Astrocyte (in vitro differentiated cells and primary cell): ENCODE data around the gene RNASE1. TPM values are rescaled to one million over a fixed set of nuclear protein-coding genes. Genes with fewer than 3 reads are reported as not detected.
A peak's percentile ranks its signal among the peaks of the same experiment; 100 is the strongest.
"Not testable (repeated sequence)": the region's sequence is repeated elsewhere in the genome, so short reads cannot be mapped to it uniquely, and the experiment has no call there.

Experiments used
- DNase-seq: peaks from one replicate; pipeline ENCODE4 v3.0.0-alpha.2; 2010; ENCODE audit warnings: low read depth
- FAIRE-seq: peaks from 2 replicates; lab custom pipeline; 2011; peaks lifted over from hg19 to GRCh38; lab: Jason Lieb, UNC
- H2AFZ ChIP-seq: 2 replicates; pipeline ENCODE4 v1.6.0; 2012; ENCODE audit warnings: low read depth, low read length, inconsistent platforms
- H3K27ac ChIP-seq: 2 replicates; pipeline ENCODE4 v1.5.1; 2011; ENCODE audit warnings: low read depth, low read length, inconsistent platforms
- H3K27me3 ChIP-seq: 2 replicates; pipeline ENCODE4 v1.6.0; 2011; ENCODE audit warnings: low read length, inconsistent platforms; ENCODE audit not compliant: insufficient read depth
- H3K36me3 ChIP-seq: 2 replicates; pipeline ENCODE4 v1.5.1; 2011; ENCODE audit warnings: low read length, inconsistent platforms; ENCODE audit not compliant: insufficient read depth
- H3K4me1 ChIP-seq: 2 replicates; pipeline ENCODE4 v1.5.1; 2011; ENCODE audit warnings: low read length, inconsistent platforms; ENCODE audit not compliant: insufficient read depth
- H3K4me2 ChIP-seq: 2 replicates; pipeline ENCODE4 v1.6.0; 2012; ENCODE audit warnings: low read length, inconsistent platforms
- H3K4me3 ChIP-seq: 2 replicates; pipeline ENCODE4 v1.5.1; 2011; ENCODE audit warnings: low read depth, mild to moderate bottlenecking, low read length, inconsistent platforms; ENCODE audit not compliant: insufficient read depth
- H3K79me2 ChIP-seq: 2 replicates; pipeline ENCODE4 v1.6.0; 2012; ENCODE audit warnings: mild to moderate bottlenecking, low read length, inconsistent platforms; ENCODE audit not compliant: insufficient read depth
- H3K9ac ChIP-seq: 2 replicates; pipeline ENCODE4 v1.6.0; 2012; ENCODE audit warnings: mild to moderate bottlenecking, low read length, inconsistent platforms
- H3K9me3 ChIP-seq: 2 replicates; pipeline ENCODE4 v1.5.1; 2012; ENCODE audit warnings: low read depth, mild to moderate bottlenecking, low read length, inconsistent platforms; ENCODE audit not compliant: insufficient read depth
- H4K20me1 ChIP-seq: 2 replicates; pipeline ENCODE4 v1.6.0; 2012; ENCODE audit warnings: low read length, inconsistent platforms; ENCODE audit not compliant: insufficient read depth
- H3K27ac Mint-ChIP-seq: one replicate; pipeline ENCODE4 v1.8.0; 2021; ENCODE audit warnings: mild to moderate bottlenecking, mixed read lengths; ENCODE audit not compliant: unreplicated experiment
- H3K27me3 Mint-ChIP-seq: one replicate; pipeline ENCODE4 v1.8.0; 2021; ENCODE audit warnings: low read depth, mixed read lengths; ENCODE audit not compliant: unreplicated experiment
- H3K36me3 Mint-ChIP-seq: one replicate; pipeline ENCODE4 v1.8.0; 2021; ENCODE audit warnings: low read depth, mixed read lengths; ENCODE audit not compliant: unreplicated experiment
- H3K4me1 Mint-ChIP-seq: one replicate; pipeline ENCODE4 v1.8.0; 2021; ENCODE audit warnings: low read depth, mixed read lengths; ENCODE audit not compliant: unreplicated experiment
- H3K4me3 Mint-ChIP-seq: one replicate; pipeline ENCODE4 v1.8.0; 2021; ENCODE audit warnings: mild to moderate bottlenecking, moderate library complexity, mixed read lengths; ENCODE audit not compliant: unreplicated experiment
- H3K9me3 Mint-ChIP-seq: one replicate; pipeline ENCODE4 v1.8.0; 2021; ENCODE audit warnings: mild to moderate bottlenecking, mixed read lengths; ENCODE audit not compliant: unreplicated experiment
- EZH2 ChIP-seq: IDR thresholded peaks from 2 replicates; pipeline ENCODE4 v1.6.1; 2012; ENCODE audit warnings: mild to moderate bottlenecking, low read length, inconsistent platforms; ENCODE audit not compliant: insufficient read depth
- total RNA-seq: library from RNA; stranded (reverse); gene quantifications from 2 replicates; pipeline ENCODE4 v1.2.1, GENCODE V29; 2021
- TF ChIP-seq, protein P1 (sequence below): IDR thresholded peaks from 2 replicates; pipeline ENCODE4 v1.5.1; 2011; ENCODE audit warnings: low read depth, mild to moderate bottlenecking, inconsistent platforms, low read length, moderate library complexity; ENCODE audit not compliant: insufficient read depth

Gene RNASE1
- total RNA-seq, 1 donor from 2014 or later: 4.7 TPM

DNA sequence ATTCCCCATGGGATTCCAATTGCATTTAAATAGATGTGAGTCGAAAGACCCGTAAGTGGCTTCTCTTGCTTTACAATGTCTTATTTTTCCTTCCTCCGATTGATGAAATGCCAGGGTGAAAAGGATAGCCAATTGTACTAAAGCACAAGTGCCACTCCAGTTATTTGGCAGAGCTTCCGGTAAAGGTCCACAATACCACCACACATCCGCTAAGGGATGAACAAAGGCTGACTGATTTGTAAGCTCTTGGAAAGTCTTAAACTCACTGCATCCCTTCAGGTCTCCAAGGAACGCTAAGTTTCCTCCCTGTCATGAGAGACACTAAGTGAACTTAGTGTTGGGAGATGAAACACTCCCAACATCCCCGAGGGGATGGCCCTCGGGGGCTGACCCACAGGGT lies 21.2 kb upstream of the RNASE1 start:
- H3K36me3 ChIP-seq: no peaks in the 10 kb centered on the region
- FAIRE-seq (no peak), DNase-seq (no peak)
- Mint-ChIP-seq H3K4me3 (no peak overlapping the region), H3K27ac (no peak overlapping the region), H3K36me3 (no peaks in the 10 kb centered on the region), H3K4me1 (peaks cover 34% of the 10 kb centered on the region), H3K9me3 (peaks cover 12% of the 10 kb centered on the region), H3K27me3 (no peaks in the 10 kb centered on the region)
- H3K4me2 ChIP-seq: no peak overlapping the region
- H3K27ac ChIP-seq: no peak overlapping the region
- no peaks in the 10 kb centered on the region for H3K27me3 ChIP-seq
- no peaks in the 10 kb centered on the region for H3K9me3 ChIP-seq
- no peak overlapping the region for H3K4me3 ChIP-seq
- no peaks in the 10 kb centered on the region for H3K4me1 ChIP-seq
- no peak for TF ChIP-seq EZH2
- TF ChIP-seq, protein P1, sequence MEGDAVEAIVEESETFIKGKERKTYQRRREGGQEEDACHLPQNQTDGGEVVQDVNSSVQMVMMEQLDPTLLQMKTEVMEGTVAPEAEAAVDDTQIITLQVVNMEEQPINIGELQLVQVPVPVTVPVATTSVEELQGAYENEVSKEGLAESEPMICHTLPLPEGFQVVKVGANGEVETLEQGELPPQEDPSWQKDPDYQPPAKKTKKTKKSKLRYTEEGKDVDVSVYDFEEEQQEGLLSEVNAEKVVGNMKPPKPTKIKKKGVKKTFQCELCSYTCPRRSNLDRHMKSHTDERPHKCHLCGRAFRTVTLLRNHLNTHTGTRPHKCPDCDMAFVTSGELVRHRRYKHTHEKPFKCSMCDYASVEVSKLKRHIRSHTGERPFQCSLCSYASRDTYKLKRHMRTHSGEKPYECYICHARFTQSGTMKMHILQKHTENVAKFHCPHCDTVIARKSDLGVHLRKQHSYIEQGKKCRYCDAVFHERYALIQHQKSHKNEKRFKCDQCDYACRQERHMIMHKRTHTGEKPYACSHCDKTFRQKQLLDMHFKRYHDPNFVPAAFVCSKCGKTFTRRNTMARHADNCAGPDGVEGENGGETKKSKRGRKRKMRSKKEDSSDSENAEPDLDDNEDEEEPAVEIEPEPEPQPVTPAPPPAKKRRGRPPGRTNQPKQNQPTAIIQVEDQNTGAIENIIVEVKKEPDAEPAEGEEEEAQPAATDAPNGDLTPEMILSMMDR: no peak
- H3K79me2 ChIP-seq: no peaks in the 10 kb centered on the region
- H4K20me1 ChIP-seq: no peaks in the 10 kb centered on the region
- H3K9ac ChIP-seq: no peak overlapping the region
- H2AFZ ChIP-seq: no peak overlapping the region

GRCh38 chr14:20821521-20822108 lies 19.0 kb upstream of the RNASE1 start:
- H3K27ac ChIP-seq, H3K4me3 ChIP-seq, H3K27me3 Mint-ChIP-seq, H3K4me1 ChIP-seq, H3K9me3 Mint-ChIP-seq, DNase-seq, H3K9ac ChIP-seq, H3K36me3 ChIP-seq, H3K9me3 ChIP-seq, H3K79me2 ChIP-seq, H3K27me3 ChIP-seq, FAIRE-seq, H4K20me1 ChIP-seq, H3K36me3 Mint-ChIP-seq, H3K4me2 ChIP-seq, H2AFZ ChIP-seq: not testable (repeated sequence)
- Mint-ChIP-seq H3K27ac (peak overlapping the region; percentile 92), H3K4me1 (peaks cover 29% of the 10 kb centered on the region), H3K4me3 (peak overlapping the region; percentile 17)

- Histone ChIP-seq H3K27ac (no peak overlapping the region), H3K4me2 (no peak overlapping the region)
- no peak overlapping the region for H3K4me3 Mint-ChIP-seq
These were observed 17.6 kb upstream of the RNASE1 start for GRCh38 chr14:20820063-20820904.

More at GRCh38 chr14:20820063-20820904, 17.6 kb upstream of the RNASE1 start:
- Mint-ChIP-seq H3K9me3 (peaks cover 6% of the 10 kb centered on the region), H3K4me1 (peaks cover 21% of the 10 kb centered on the region), H3K27me3 (peaks cover 6% of the 10 kb centered on the region), H3K36me3 (no peaks in the 10 kb centered on the region), H3K27ac (peak overlapping the region; percentile 34)
- H3K4me1 ChIP-seq: no peaks in the 10 kb centered on the region
- H3K27me3 ChIP-seq: no peaks in the 10 kb centered on the region
- no peaks in the 10 kb centered on the region for H3K36me3 ChIP-seq
- no peaks in the 10 kb centered on the region for H4K20me1 ChIP-seq
- no peaks in the 10 kb centered on the region for H3K79me2 ChIP-seq
- TF ChIP-seq, protein P1: no peak
- TF ChIP-seq EZH2: no peak
- no peak overlapping the region for H2AFZ ChIP-seq
- DNase-seq (no peak), FAIRE-seq (no peak)
- no peak overlapping the region for H3K9ac ChIP-seq
- H3K9me3 ChIP-seq: no peaks in the 10 kb centered on the region
- H3K4me3 ChIP-seq: no peak overlapping the region
